PC-9 (cell line): ENCODE measurements around the gene HEBP2.

Experiments
- EZH2 ChIP-seq: fragments of 200-600 bp; sonication (generic); IDR thresholded peaks from 2 replicates; pipeline ENCODE4 v1.8.0; 2017; ENCODE audit warnings: antibody characterized with exemption, low read depth
- TF ChIP-seq, protein P1 (sequence below): fragments of 200-600 bp; sonication (generic); conservative IDR thresholded peaks from 2 replicates; pipeline ENCODE4 v1.6.1; 2017; ENCODE audit warnings: mixed run types, antibody characterized with exemption, mild to moderate bottlenecking, moderate library complexity

DNA sequence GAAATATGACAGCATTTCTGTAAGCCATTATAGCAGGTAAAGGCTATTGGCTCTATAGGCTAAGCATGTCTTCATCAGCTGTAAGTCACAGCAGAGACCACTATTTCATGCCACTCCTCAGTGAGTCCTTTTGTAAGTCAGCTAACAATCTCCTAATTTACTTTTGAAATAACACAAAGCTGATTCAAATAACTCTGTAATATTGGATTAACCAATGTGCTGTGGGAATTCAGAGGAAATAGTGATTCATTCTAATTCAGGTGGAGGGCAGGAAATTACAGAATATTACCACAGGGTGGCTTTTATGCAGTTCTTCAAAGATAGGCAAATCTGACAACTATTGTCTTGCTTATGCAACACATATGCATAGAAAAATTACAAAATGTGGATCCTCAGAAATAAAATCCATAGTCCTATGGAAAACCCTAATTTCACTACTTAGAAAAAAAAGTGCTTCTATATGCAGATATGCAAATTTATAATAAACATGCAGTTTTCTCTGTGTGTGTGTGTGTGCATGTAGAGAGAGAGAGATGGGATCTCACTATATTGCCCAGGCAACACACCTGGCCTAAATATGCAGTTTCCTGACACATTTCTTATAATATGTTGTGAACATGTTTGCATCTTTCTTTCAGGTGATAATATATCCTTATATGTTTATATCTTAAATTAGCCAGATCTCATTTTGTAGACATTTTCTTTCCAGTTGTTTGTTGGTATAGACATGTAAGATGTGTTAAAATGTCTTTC is 31.1 kb upstream of the HEBP2 start:
- TF ChIP-seq, protein P1, sequence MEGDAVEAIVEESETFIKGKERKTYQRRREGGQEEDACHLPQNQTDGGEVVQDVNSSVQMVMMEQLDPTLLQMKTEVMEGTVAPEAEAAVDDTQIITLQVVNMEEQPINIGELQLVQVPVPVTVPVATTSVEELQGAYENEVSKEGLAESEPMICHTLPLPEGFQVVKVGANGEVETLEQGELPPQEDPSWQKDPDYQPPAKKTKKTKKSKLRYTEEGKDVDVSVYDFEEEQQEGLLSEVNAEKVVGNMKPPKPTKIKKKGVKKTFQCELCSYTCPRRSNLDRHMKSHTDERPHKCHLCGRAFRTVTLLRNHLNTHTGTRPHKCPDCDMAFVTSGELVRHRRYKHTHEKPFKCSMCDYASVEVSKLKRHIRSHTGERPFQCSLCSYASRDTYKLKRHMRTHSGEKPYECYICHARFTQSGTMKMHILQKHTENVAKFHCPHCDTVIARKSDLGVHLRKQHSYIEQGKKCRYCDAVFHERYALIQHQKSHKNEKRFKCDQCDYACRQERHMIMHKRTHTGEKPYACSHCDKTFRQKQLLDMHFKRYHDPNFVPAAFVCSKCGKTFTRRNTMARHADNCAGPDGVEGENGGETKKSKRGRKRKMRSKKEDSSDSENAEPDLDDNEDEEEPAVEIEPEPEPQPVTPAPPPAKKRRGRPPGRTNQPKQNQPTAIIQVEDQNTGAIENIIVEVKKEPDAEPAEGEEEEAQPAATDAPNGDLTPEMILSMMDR, result peak; percentile 43; the same call in 1 of the 2 replicates
- TF ChIP-seq EZH2, result no peak
